Endometrial microvascular endothelial cells (primary cell): Measurements from ENCODE around the gene ANKRD63. TPM values are rescaled to one million over a fixed set of nuclear protein-coding genes. Genes with fewer than 3 reads are reported as not detected.

Source experiments
- in situ Hi-C: cut with HindIII; loops from 2 replicates; pipeline ENCODE4 v1.10.0; 2017; ENCODE audit warnings: low sequenced_read_pairs, low pct_unique_long_range_greater_than_20kb; ENCODE audit errors: inconsistent ontology term
- total RNA-seq: library from RNA; depleted of rRNA; stranded (reverse); fragments of >200 nt; gene quantifications from one replicate; pipeline ENCODE4 v1.2.3, GENCODE V29; 2015; ENCODE audit errors: inconsistent ontology term

ANKRD63 gene
- total RNA-seq, 1 donor from 2014 or later: not detected

DNA sequence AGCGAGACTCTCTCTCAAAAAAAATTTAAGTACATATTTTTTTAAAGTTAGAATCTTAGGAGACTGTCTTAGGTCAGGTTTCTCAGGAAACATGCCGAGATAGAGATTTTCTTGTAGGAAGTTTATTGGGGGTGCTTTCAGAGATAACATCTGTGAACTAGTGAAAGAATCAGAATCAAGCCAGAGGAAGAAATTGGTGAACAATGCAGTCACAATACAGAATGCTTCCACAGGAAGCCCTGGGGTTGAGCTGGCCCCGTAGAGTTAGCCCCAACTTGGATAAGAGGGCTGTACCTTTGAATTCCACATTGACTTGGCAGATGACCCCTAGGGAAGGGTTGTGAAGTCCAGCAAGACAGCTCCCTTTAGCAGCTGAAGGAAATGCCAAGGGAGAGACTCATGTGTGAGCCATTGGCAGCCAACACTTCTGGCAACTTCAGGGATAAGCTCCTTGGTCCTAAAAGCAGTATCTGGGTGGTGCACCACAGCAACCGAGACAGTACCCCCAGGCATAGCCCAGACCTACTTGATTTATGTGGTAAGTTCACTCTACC lies 31.9 kb upstream of the ANKRD63 start:
- in situ Hi-C loops: no loop called here

DNA sequence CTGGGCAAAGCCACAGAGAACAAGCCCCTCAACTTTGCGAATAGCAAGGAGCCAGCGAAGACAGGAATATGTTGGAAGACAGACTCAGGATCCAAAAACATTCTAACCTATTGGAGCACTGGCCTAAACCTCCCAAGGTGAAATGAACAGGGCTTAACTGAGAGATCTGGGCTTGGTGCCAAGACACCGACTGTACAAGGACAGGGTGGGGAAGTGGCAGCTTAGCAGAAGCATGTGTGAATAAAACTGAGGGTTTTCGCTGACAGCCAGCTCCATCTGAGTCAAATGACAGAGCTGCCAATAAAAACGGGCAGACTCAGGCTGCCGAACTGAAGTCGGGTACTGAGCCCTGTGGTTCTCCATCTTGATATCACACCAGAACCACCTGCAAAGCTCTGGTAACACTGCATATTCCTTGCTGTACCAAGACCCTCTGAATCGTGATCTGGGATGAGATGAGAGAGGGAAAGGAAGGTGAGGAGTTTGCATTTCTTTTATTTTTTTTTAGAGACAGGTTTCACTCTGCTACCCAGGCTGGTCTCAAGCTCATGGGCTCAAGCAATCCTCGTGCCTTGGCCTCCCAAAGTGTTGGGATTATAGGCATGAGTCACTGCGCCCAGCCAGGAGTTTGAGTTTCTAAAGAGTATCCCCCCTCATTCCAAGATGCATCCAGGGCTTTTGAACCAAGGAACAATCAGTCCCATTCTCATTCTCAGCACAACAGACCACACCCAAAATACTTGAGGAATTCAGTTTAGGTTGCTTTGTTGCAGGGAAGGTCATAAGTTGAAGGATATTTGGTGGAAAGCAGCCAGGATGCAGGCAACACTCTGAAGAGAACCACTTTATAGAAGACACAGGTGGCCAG lies 30.9 kb upstream of the ANKRD63 start:
- in situ Hi-C loops: no loop called here

DNA sequence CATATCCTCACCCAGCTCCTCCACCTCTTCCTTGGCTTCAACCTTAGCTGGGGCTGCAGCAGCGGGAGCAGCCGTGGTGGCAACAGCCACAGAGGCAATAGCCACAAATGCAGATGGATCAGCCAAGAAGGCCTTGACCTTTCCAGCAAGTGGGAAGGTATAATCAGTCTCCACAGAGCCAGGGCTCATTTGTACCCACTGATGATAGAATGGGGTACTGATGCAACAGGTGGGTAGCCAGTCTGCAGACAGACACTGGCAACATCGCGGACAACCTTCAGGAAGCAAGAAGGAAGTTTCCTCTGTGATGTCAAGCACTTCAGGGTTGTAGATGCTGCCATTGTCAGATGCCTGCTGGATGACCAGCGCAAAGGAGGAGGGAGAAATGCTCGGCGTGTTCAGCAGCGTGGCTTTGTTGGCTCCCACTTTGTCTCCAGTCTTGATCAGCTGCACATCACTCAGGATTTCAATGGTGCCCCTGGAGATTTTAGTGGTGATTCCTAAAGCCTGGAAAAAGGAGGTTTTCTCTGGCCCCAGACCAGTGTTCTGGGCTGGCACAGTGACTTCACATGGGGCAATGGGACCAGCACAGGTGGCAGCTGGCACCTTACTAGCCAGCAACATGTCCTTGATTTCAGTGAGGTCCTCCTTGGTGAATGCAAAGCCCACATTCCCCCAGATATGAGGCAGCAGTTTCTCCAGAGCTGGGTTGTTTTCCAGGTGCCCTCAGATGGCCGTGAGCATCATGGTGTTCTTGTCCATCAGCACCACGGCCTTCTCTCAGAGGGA lies 29.7 kb upstream of the ANKRD63 start:
- in situ Hi-C loops: no loop called here

DNA sequence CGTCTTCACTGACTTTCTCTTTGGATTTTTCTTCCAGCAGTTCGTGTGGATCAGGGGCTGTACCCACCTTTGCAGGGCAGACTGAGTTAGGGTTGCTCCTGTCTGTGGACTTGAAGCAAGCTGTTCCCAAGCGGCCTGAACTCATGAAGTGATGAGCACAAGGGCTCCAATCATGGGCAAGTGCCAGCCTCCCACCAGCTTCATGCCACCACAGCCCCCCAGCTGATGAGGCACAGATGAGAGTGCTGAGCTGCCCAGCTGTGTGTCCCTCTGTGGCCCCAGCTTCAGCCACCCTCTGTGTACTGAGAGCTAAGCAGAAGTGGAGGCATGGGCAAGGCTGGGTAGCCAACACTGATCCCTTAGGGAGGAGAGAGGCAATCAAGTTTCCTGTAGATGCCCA lies 28.1 kb upstream of the ANKRD63 start:
- in situ Hi-C loops: no loop called here

DNA sequence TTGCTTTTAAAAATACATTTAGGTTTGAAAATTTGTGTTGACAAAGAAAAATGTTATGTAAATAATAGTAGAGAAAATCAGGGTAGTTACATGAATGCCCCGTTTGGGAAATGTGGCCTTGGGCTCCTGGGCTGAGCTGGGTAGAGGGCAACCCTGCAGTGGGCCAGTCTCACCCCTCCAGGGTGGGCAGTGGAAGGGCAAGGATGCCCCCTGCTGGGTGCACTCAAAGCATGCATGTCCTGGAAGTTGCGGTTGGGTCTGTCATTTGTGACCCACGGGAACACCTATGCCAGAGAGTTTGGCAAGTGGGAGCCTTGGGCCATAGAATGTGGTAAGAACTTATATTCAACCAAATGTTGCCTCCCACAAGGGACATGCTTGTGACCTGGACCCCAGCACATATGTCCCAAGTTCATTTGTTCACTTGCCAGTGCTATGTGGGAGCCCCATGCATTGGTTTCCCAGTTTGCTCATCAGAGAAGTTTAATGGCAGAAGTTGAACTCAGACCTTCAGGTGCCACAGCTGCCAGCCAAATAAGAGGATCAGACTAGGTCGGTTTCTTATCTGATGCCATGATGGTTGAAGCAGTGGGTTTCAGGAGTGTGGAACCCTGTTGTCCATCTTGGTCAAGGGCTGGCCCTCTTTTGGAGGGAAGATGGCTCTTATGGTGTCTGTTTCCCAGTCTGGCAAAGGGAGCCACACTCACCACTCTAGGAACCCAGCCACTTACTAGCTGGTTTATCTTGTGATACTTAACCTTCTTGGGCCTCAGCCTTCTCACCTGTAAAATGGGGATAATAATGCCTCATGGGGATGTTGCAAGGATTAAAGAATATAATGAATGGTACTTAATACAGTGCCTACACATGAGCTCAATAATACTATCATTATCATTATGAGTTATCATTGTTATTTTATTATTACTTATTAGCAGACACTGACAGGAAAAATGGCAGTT lies 27.4 kb upstream of the ANKRD63 start:
- in situ Hi-C loops: no loop called here

DNA sequence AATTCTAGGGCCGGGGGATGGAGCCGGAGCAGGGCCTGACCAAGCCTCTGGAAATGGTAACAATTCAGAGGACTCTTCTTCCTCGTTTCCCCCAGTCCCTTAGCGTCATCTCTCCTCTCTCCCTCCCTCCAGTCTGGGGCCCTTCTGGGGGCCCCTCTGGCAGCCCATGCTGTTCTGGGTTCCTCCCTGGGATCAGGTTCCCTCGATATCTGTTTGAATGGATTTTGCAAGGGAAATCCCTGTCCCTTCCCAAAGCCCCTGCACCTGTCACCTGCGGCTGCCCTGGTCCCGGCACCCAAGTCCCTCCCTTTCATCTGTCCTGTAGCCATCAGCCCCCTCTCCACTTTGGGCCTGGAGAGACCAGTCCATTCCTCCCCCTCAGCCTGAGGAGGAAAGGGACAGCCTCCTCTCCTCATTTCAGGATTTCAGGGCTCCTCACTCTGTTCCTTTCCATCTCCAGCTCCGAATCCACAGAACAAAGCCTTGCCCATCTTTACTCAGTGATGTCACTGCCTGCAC lies 26.5 kb upstream of the ANKRD63 start:
- in situ Hi-C loops: no loop called here

DNA sequence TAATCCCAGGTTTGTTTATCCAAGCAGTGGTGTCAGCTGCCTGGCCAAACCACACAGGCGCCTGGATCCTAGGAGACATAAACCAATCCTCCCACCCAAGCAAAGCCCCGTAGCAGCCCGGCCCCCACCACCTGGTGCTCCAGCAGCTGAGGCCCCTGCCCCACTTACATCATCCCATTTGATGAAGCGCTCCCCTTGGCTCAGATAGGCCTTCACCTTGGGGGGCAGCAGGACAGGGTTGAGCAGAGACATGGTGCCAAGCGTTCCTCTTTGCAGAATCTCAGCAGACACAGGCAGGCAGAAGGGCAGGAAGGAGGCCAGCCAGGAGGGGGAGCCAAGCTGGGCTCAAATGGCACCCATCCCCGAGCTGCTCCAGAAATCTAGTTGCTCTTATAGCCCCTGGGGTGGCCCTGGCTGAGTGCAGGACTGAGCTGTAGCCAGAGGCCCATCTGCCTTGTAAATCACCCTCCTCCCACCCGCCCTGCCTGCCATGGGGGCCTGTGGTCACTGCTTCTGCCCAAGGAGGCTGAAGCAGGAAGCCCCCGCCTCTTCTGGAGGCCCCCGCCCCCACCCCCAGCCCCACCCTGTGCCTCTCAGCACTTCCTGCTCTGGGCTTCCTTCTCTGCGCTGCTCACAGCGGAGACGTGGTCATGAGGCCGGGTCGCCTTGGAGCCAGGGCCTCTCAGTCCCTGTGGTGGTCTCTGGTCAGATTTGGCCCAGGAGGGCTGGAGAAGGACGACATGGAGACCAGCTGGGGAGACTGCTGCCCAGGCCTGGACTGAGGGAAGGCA lies 24.8 kb upstream of the ANKRD63 start, which contains the start of gene PLCB2:
TSS of gene PLCB2 (minus strand) at position 515 of the 791 bp plus-strand sequence. CDS start at position 252, 263 bp downstream.
- in situ Hi-C loops: no loop called here

DNA sequence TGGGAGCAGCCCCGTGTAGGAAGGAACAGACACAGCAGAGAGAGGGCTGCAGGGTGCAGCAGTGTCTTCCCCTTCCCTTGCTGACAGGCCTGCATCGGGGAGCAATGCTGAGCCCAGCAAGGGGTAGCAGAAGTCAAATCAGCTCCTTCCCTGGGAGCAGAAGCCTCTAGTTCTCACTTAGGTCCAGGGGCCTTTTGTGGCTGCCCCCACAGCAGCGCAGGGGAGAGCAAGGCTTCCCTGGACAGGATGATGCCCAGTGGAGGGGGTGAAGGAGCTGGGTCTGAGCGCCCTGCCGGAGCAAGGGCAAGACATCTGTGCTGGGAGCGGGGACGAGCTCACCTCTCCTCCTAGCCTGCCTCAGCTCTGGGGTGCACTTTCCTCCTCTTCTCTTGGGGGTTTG lies 24.0 kb upstream of the ANKRD63 start:
- in situ Hi-C loops: no loop called here

DNA sequence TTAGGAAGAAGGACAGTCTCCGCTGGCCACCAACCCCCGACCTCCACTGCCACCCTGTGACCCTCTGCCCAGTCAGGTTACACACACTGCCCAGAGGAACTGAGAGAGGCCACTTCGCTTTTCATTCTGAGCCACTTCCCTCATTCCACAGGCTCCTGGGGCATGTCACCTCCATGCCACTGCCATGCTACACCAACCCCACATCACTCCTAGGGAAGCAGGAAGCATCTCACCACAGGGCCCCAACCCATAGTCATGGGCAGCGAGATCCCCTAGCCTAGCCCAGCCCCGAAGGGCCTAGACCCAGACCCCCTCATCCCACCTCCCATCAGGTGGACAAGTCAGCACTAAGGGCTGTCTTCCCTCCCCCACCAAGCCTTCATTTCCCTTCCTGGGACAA lies 23.5 kb upstream of the ANKRD63 start:
- in situ Hi-C loops: no loop called here

DNA sequence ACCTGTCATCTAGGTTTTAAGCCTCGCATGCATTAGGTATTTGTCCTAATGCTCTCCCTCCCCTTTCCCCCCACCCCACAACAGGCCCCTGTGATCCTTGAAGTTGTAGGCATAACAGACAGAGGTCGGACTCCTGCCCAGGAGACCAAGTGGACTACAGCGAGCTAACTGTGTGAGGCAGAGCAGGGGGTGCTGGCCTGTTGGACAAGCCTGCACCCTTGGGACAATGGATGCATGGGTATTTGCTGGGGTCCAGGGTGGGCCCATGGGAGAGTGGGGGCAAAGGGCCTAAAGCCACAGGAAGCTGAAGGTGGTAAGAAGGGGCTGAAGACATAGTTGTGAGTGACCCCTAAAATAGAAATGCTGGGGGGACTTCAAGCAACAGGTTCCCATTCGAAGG lies 22.4 kb upstream of the ANKRD63 start:
- in situ Hi-C loops: no loop called here

DNA sequence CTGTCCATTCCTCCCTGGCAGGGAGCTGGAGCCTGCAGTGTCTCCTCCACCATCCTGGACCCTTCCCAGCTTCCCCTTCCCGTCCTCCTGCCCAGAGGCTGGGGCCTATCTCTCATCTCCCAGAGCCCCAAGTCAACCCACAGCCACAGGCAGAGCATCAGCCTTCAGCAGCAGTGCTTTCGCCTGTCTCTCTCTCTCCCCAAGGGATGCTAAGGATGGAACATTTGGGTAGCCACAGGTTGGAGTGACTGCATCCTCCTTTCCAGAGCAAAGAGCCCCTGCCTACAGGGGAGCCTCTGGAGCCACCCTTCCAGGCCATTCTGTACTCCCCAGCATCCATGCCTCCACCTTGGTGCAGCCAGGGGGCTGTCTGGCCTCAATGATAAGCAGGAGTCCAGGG lies 20.7 kb upstream of the ANKRD63 start:
- in situ Hi-C loops: no loop called here

DNA sequence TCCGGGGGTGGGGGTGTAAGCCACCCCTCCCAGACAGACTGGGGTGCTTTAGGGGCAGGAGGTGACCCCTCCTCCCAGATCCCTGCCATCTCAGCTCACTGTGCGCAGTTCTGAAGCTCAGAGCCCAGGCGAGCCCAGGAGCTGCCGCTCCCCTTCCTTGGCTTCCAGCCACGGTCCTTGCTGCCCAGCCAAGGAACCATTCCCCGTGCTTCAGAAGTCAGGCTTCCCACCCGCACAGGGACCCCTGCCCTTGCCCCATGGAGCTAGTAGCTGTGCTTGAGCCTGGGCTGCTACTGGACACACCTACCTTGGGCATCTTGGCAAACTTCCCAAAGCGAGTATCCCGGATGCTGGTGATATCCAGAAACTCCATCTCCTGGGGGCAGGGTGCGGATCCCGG lies 20.1 kb upstream of the ANKRD63 start:
- in situ Hi-C loops: no loop called here

DNA sequence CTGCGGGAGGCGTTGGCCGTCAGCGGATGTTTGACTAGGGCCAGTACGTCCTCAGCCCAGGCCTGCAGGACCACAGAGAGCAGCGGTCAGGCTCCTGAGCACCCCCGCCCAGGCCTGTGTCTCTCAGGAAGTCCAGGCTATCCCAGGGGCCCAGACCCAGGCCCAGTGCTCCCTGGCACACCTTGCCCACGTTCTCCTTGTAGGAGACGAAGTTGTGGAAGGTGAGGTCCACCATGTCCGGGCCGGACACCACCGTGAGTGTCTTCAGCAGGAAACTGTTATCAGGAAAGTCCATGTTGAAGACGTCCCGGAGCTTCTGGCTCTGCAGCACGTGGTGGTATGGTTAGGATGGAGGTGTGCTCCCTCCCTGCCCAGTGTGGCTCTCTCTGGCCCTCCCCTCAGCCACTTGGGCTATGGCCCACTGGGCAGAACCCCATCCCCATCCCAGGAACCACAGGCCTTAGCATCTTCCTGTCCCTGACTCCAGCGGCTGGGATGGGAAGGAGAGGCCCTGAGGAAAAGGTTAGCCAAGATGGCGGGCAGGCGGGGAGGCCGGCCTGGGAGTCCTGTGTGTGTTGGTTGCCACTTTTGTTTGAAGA lies 19.5 kb upstream of the ANKRD63 start:
- in situ Hi-C loops: no loop called here

DNA sequence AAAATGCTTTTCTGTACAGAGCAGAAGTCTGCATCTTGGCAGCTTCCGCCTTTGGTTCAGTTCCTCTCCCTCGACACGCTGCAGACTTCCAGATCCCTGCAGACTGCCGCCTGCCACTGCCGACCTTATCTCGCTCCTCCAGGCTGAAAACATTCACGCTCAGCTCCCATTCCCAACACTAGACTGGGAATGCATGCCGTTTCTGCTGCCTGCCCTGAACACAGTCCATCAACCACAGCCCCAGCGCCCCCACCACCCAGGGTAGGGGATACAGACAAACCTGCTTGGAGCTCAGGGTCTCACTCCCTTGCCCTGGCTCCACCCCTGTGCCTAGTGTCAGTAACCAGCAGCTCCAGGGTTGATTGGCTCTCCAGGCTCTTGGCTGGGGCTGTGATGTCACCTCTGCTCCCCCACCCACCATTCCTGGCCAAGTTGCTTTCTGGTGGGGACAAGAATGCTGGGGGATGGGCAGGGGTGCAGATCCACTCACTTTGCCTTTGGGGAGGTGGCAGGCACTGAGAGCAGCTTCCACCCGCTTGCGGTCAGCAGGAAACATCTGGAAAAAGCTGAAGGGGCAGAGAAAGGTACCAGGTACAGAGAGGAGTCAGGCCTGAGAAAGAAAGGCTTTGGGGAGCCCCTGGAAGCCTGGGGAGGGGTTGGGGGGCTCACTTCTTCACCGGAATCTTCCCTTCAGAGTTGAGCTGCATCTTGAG lies 18.8 kb upstream of the ANKRD63 start:
- in situ Hi-C loops: no loop called here

DNA sequence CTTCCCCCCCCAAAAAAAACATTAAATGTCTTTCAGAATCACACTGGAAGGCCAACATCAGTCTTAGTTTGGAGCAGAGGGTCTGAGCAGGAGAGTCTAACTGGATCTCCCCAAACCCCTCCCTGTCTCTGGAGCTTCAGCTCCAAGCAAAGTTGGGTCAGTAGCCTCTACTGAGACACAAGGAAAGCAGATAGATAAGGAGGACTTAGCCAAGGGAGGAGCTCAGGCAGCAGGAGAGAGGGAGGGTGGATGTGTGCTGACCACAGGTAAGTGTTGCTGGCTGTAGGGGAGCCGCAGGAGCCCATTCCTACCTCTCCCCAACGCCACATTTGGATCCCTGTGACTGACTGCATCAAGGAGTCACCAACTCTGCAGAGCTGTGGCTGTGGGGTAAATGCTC lies 17.9 kb upstream of the ANKRD63 start:
- in situ Hi-C loops: no loop called here

DNA sequence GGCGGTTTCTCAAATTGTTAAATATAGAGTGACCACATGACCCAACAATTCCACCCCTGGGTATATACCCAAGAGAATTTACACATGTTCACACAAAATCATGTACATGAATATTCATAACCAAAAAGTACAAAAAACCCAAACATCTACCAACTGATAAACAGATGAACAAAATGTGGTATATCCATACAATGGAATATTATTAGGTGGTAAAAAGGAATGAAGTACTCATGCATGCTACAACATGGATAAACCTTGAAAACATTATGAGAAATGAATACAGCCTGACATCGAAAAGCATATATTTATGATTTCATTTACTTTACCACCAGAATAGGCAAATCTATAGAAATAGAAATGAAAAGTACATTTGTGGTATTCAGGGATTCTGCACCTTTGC lies 17.5 kb upstream of the ANKRD63 start:
- in situ Hi-C loops: no loop called here
